ENCODE data around the gene LXN. TPM values are rescaled to one million over a fixed set of nuclear protein-coding genes. Genes with fewer than 3 reads are reported as not detected.

The LXN gene
- total and polyA plus RNA-seq, 2 of the 8 experiments (the other 6 are each of a cell fraction or from before 2014, with no cell fraction given): 3.2 to 4.7 TPM

- no peak for TF ChIP-seq ATF2 (IDR thresholded peaks at IDR 0.05; ENCODE audit: low read length)
- no peak for TF ChIP-seq KDM1A (IDR thresholded peaks at IDR 0.05; ENCODE audit: borderline replicate concordance, low read length)
- TF ChIP-seq SRF (IDR thresholded peaks at IDR 0.05; ENCODE audit: low read depth, low read length): no peak
- TF ChIP-seq SIN3A (conservative IDR thresholded peaks at IDR 0.05 in 1 of 2, IDR thresholded peaks at IDR 0.05 in 1 of 2; ENCODE audit: low read depth in 1 of 2, low read length in 2 of 2): peak; percentile 85 to 94; a peak in 3 of 4 replicates
- no peak for TF ChIP-seq NRF1 (IDR thresholded peaks at IDR 0.05; ENCODE audit: low read depth, low read length)
- no peak for TF ChIP-seq FOSL1 (IDR thresholded peaks at IDR 0.05; ENCODE audit: insufficient read depth, low read depth, low read length)
- TF ChIP-seq TAF7 (optimal IDR thresholded peaks at IDR 0.05; ENCODE audit: borderline replicate concordance, low read depth, low read length): peak; percentile 65
- no peak for TF ChIP-seq JUND (IDR thresholded peaks at IDR 0.05; ENCODE audit: low read length)
- no peak for TF ChIP-seq MAFK (IDR thresholded peaks at IDR 0.05; ENCODE audit: low read depth, low read length)
- TF ChIP-seq SIX5 (IDR thresholded peaks at IDR 0.05; ENCODE audit: low read depth, low read length): peak; percentile 25; the same call in 1 of the 2 replicates
- peak; percentile 41; the same call in 1 of the 2 replicates for TF ChIP-seq YY1 (IDR thresholded peaks at IDR 0.05; ENCODE audit: low read depth, low read length)
- TF ChIP-seq ATF3 (IDR thresholded peaks at IDR 0.05; ENCODE audit: insufficient read depth, low read depth, low read length): no peak; the same call in 1 of the 2 replicates
Measured at GRCh38 chr3:158644345-158644908, 28.0 kb downstream of the LXN start, which contains the start of gene GFM1 (continued).

Data from H1 (cell line).